ENCODE measurements around the gene TTLL10.

GRCh38 chr1:1167841-1168450 lies 5.7 kb upstream of the TTLL10 start:
- TF ChIP-seq EZH2 (IDR thresholded peaks at IDR 0.05; ENCODE audit: insufficient read depth, poor library complexity, severe bottlenecking) (no peak), EZH2phosphoT487 (IDR thresholded peaks at IDR 0.05; ENCODE audit: insufficient read depth, low read depth) (no peak)

Measured in GM23248 (cell line).